Neural crest cell (in vitro differentiated cells): ENCODE data around the gene STN1. TPM values are rescaled to one million over a fixed set of nuclear protein-coding genes. Genes with fewer than 3 reads are reported as not detected.

ENCODE experiments used
- DNase-seq: peaks from one replicate; pipeline ENCODE4 v3.0.0; 2021; ENCODE audit warnings: low read depth, mixed read lengths, low spot score
- H3K27ac Mint-ChIP-seq: one replicate; pipeline ENCODE4 v1.8.0; 2021; ENCODE audit warnings: mild to moderate bottlenecking, mixed read lengths; ENCODE audit not compliant: unreplicated experiment
- H3K27me3 Mint-ChIP-seq: 2 replicates; pipeline ENCODE4 v1.8.0; 2021; ENCODE audit warnings: low read depth, mild to moderate bottlenecking, mixed read lengths
- H3K36me3 Mint-ChIP-seq: 2 replicates; pipeline ENCODE4 v1.8.0; 2021; ENCODE audit warnings: low read depth, mild to moderate bottlenecking, mixed read lengths
- H3K4me1 Mint-ChIP-seq: 2 replicates; pipeline ENCODE4 v1.8.0; 2021; ENCODE audit warnings: mixed read lengths
- H3K4me3 Mint-ChIP-seq: one replicate; pipeline ENCODE4 v1.8.0; 2021; ENCODE audit warnings: mild to moderate bottlenecking, mixed read lengths
- H3K9me3 Mint-ChIP-seq: 2 replicates; pipeline ENCODE4 v1.8.0; 2021; ENCODE audit warnings: mixed read lengths
- CTCF ChIP-seq: fragments of 200-600 bp; sonication (generic); conservative IDR thresholded peaks from 2 replicates; pipeline ENCODE4 v1.5.0; 2021; ENCODE audit warnings: antibody characterized with exemption, mild to moderate bottlenecking
- total RNA-seq: library from RNA; stranded (reverse); gene quantifications from 2 replicates; pipeline ENCODE4 v1.2.1, GENCODE V29; 2021

The STN1 gene
- total RNA-seq, 1 donor from 2014 or later, result 11.9 TPM

- TF ChIP-seq CTCF, result no peak
- Mint-ChIP-seq H3K9me3 (no peaks in the 10 kb centered on the region), H3K36me3 (peaks cover 14% of the 10 kb centered on the region), H3K27me3 (no peaks in the 10 kb centered on the region), H3K4me3 (no peak overlapping the region), H3K27ac (no peak overlapping the region), H3K4me1 (peaks cover 23% of the 10 kb centered on the region)
- DNase-seq, result no peak
Observed at GRCh38 chr10:103911021-103911459, 6.9 kb downstream of the STN1 start.

GRCh38 chr10:103910442-103911012, 7.5 kb downstream of the STN1 start:
- Mint-ChIP-seq H3K4me1 (peaks cover 22% of the 10 kb centered on the region), H3K27ac (no peak overlapping the region), H3K4me3 (no peak overlapping the region), H3K9me3 (no peaks in the 10 kb centered on the region), H3K36me3 (peaks cover 14% of the 10 kb centered on the region), H3K27me3 (no peaks in the 10 kb centered on the region)
- TF ChIP-seq CTCF, result no peak
- no peak for DNase-seq

GRCh38 chr10:103905441-103905840, 12.5 kb downstream of the STN1 start:
- H3K36me3 Mint-ChIP-seq, result peaks cover 2% of the 10 kb centered on the region
- no peak for DNase-seq
- H3K9me3 Mint-ChIP-seq, result no peaks in the 10 kb centered on the region
- H3K27ac Mint-ChIP-seq, result no peak overlapping the region
- H3K4me3 Mint-ChIP-seq, result no peak overlapping the region
- no peaks in the 10 kb centered on the region for H3K27me3 Mint-ChIP-seq
- TF ChIP-seq CTCF, result no peak
- peaks cover 15% of the 10 kb centered on the region for H3K4me1 Mint-ChIP-seq

GRCh38 chr10:103901299-103901698, 16.7 kb downstream of the STN1 start:
- Mint-ChIP-seq H3K27me3 (no peaks in the 10 kb centered on the region), H3K9me3 (no peaks in the 10 kb centered on the region), H3K27ac (no peak overlapping the region), H3K4me1 (peaks cover under 1% of the 10 kb centered on the region), H3K4me3 (no peak overlapping the region), H3K36me3 (peaks cover 5% of the 10 kb centered on the region)
- TF ChIP-seq CTCF, result no peak
- DNase-seq, result no peak

- peaks cover 5% of the 10 kb centered on the region for H3K36me3 Mint-ChIP-seq
- H3K27me3 Mint-ChIP-seq, result no peaks in the 10 kb centered on the region
- H3K4me3 Mint-ChIP-seq, result no peak overlapping the region
- peaks cover 19% of the 10 kb centered on the region for H3K4me1 Mint-ChIP-seq
- H3K27ac Mint-ChIP-seq, result no peak overlapping the region
- no peaks in the 10 kb centered on the region for H3K9me3 Mint-ChIP-seq
- no peak for DNase-seq
- TF ChIP-seq CTCF, result no peak
Observed at GRCh38 chr10:103899312-103899711, 18.7 kb downstream of the STN1 start.
